Measurements from ENCODE around the gene MPG. TPM values are rescaled to one million over a fixed set of nuclear protein-coding genes. Genes with fewer than 3 reads are reported as not detected.

MPG gene
- total RNA-seq, 3 donors from 2014 or later: 25.0 to 30.3 (median 29.9) TPM

DNA sequence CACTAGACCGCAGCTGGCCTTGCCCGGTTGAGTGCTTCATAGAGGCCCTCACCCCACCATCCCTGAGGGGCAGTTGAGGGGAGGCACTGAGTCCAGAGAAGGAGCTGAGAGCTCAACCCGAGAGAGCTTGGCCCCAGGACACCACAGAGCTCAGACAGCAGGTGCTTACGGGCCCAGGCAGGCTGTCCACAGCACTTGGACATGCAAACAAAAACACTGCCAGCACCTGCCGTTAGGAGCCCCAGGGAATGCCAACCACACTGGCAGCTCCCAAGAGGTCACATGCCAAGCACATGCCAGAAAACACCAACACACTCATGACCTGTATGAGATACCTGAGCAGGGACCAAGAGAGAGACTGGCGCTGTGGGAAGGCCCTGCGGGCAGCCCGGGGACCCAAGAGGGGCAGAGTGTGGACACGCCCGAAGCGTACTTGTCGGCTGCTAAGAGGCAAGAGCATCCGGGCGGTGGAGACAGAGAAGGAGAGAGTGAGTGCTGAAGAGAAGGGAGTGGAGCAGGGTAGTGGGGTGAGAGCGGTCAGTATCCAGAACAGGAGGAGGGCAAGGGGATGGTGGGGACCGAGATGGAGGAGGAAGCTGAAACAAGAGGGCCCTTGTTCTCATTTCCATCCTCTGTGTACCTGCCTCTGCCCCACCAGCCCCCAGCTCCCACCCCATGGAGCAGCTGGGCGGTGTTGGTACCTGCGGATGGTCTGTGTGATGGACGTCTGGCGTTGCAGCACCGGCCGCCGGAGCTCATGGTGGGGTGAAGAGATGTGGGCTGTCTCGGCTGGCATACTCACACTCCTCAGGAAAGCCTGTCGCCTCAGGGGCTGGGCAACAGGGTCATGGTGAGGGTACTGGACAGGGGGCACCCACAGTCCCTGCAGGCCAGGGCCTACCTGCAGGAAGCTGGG lies 13.8 kb upstream of the MPG start:
- H3K36me3 ChIP-seq (ENCODE audit: low read depth): no peaks in the 10 kb centered on the region
- DNase-seq (no peak), ATAC-seq (no peak)
- intact Hi-C loops (cut with DNase I, micrococcal nuclease): no loop called here
- H3K4me3 ChIP-seq: no peak overlapping the region
- TF ChIP-seq, protein P1, sequence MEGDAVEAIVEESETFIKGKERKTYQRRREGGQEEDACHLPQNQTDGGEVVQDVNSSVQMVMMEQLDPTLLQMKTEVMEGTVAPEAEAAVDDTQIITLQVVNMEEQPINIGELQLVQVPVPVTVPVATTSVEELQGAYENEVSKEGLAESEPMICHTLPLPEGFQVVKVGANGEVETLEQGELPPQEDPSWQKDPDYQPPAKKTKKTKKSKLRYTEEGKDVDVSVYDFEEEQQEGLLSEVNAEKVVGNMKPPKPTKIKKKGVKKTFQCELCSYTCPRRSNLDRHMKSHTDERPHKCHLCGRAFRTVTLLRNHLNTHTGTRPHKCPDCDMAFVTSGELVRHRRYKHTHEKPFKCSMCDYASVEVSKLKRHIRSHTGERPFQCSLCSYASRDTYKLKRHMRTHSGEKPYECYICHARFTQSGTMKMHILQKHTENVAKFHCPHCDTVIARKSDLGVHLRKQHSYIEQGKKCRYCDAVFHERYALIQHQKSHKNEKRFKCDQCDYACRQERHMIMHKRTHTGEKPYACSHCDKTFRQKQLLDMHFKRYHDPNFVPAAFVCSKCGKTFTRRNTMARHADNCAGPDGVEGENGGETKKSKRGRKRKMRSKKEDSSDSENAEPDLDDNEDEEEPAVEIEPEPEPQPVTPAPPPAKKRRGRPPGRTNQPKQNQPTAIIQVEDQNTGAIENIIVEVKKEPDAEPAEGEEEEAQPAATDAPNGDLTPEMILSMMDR (IDR thresholded peaks at IDR 0.05): no peak
- no peaks in the 10 kb centered on the region for H3K9me3 ChIP-seq
- H3K4me1 ChIP-seq (ENCODE audit: low read depth): peaks cover 4% of the 10 kb centered on the region

DNA sequence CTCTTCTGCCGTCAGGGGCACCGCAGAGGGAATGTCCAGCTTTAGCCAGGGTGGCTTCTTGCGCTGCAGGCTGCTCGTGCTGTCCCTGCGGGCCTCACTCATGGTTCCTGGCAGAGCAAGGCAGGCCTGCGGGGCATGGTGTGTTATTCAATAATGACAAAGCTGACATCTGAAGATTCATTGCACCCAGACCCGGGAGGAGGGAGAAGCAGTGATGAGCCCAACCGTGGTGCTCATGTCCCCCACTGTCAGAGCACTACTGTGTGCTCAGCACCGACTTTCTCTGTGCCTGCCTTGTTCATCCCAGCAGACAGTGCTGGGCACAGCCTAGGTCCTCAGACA lies 13.1 kb upstream of the MPG start:
- Histone ChIP-seq H3K36me3 (ENCODE audit: low read depth) (no peaks in the 10 kb centered on the region), H3K4me3 (no peak overlapping the region), H3K9me3 (no peaks in the 10 kb centered on the region), H3K4me1 (ENCODE audit: low read depth) (peaks cover 4% of the 10 kb centered on the region)
- ATAC-seq: no peak
- intact Hi-C loops (cut with DNase I, micrococcal nuclease): no loop called here
- TF ChIP-seq, protein P1 (IDR thresholded peaks at IDR 0.05): no peak
- no peak for DNase-seq

DNA sequence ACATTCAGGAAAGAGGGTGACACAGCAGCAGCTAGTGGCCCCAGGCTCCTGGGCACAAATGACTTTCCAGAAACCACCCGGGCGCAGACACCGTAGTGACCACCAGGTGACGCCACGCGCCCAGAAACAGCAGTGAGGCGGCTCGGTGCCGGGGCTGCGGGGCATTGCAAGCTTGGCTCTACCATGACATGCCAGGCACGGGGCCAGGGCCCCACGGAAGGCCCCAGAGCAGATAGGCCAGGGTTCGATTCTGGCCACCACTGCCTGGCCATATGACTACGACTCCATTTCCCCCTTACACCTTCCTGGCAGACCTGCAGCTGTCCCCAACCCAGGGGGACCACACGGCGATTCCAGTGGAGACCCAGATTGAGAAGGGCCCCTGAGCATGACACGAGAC lies 12.3 kb upstream of the MPG start:
- intact Hi-C loops (cut with DNase I, micrococcal nuclease): no loop called here
- H3K9me3 ChIP-seq: no peaks in the 10 kb centered on the region
- no peaks in the 10 kb centered on the region for H3K36me3 ChIP-seq (ENCODE audit: low read depth)
- DNase-seq: peak; percentile 82 to 92 (median 91)
- TF ChIP-seq, protein P1 (IDR thresholded peaks at IDR 0.05): peak; percentile 90
- H3K4me3 ChIP-seq: no peak overlapping the region
- peaks cover 6% of the 10 kb centered on the region for H3K4me1 ChIP-seq (ENCODE audit: low read depth)
- ATAC-seq: peak; percentile 90

DNA sequence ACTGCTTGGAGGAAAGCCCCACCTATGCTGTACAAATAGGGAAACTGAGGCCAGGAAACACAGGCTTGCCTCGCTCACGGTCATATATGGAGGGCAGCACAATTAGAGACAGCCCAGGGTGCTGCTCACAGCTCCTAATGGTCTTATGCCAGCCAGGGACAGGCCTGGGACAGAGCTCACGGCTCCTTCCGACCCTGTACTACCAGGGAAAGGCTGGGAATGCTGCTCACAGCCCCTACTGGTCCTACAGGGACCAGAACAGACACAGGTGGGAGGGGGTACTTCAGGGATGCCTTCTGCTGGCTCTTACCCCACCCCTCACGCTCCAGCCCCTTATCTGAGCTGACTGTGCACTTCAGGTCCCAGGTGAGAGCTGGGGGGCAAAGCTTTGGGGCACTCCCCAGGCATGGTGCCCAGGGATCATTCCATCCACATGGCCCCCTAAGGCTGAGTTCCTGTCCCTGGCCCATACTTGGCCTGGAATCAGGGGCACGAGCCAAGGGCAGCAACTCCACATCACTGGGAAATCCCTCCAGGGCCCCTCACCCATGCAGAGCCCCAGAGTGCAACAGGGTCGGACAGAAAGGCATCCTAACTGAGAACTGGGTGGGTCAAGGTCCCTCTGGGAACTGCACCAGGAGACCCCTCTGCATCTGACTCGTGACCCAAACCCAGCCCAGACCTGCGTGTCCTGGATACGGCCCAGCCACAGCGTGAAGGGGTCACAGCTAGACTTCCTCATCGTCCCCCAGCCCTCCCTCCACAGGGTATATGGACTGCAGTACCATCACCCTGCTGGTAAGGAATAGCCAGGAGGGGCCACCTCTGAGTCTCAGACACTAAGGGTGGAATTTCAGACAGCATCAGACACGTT lies 11.5 kb upstream of the MPG start:
- H3K4me3 ChIP-seq: no peak overlapping the region
- TF ChIP-seq, protein P1 (IDR thresholded peaks at IDR 0.05): no peak
- H3K4me1 ChIP-seq (ENCODE audit: low read depth): peaks cover 14% of the 10 kb centered on the region
- H3K9me3 ChIP-seq: no peaks in the 10 kb centered on the region
- DNase-seq (no peak), ATAC-seq (no peak)
- intact Hi-C loops (cut with DNase I, micrococcal nuclease): no loop called here
- H3K36me3 ChIP-seq (ENCODE audit: low read depth): no peaks in the 10 kb centered on the region

DNA sequence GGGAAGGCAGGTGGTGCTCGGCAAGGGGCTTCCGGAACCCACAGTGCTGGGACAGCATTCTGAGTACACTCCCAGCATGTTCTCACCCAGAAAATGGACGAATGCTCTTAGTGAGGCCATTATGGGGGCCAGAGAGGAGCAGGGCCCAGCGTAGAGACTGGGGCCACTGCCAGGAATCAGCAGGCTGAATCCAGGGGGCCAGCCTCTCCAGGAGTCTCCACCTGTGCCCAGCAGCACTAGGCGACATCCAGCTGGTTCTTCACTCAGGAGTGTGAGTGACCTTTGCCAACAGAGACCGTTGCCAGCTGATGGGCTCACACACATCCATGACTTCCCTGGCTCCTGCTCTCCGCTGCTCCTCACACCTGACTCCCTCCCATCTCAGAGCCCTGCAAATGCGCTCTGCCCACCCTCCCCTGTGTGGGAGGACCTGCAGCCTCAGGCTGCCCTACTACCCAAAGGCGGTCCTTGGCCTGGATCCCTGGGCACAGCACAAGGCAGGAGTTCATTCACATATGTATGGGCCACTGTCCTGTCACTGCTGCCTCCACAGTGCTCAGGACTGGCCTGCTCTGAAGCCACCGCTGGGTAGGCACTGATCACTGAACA lies 10.7 kb upstream of the MPG start:
- DNase-seq: no peak
- intact Hi-C loops (cut with DNase I, micrococcal nuclease): no loop called here

More for the DNA sequence above, 10.7 kb upstream of the MPG start:
- no peak overlapping the region for H3K4me3 ChIP-seq
- ATAC-seq: no peak
- no peaks in the 10 kb centered on the region for H3K36me3 ChIP-seq (ENCODE audit: low read depth)
- H3K4me1 ChIP-seq (ENCODE audit: low read depth): peaks cover 19% of the 10 kb centered on the region
- TF ChIP-seq, protein P1 (IDR thresholded peaks at IDR 0.05): no peak
- no peaks in the 10 kb centered on the region for H3K9me3 ChIP-seq
